Measurements from ENCODE around the gene HNRNPA1L2. TPM values are rescaled to one million over a fixed set of nuclear protein-coding genes. Genes with fewer than 3 reads are reported as not detected.
"Not testable (repeated sequence)": the region's sequence is repeated elsewhere in the genome, so short reads cannot be mapped to it uniquely, and the experiment has no call there.

HNRNPA1L2 gene
- total RNA-seq, 1 experiment from 2014 or later: 10.6 TPM

GRCh38 chr13:52608184-52608583, 34.0 kb upstream of the HNRNPA1L2 start:
- no CpG with 5 or more reads among the region's 8 CpGs for WGBS (ENCODE audit: extremely low coverage, insufficient read length, low lambda C conversion rate)
- H3K9me3 Mint-ChIP-seq; H3K36me3 Mint-ChIP-seq (ENCODE audit: insufficient read depth in 1 of 3, low read depth in 3 of 3); H2BK12ac ChIP-seq (ENCODE audit: insufficient read length, low read depth, low read length); H3K4me3 Mint-ChIP-seq; H3K56ac ChIP-seq (ENCODE audit: insufficient read length, low read depth, low read length); H4K20me1 ChIP-seq (ENCODE audit: control insufficient read depth, insufficient read depth, insufficient read length); H3T11ph ChIP-seq (ENCODE audit: low read length); H3K9me3 ChIP-seq (ENCODE audit: control insufficient read depth, low read depth, low read length); H2BK15ac ChIP-seq (ENCODE audit: low read depth, low read length); H3K27ac ChIP-seq (ENCODE audit: insufficient read length, low read depth, low read length); H3K27me3 Mint-ChIP-seq (ENCODE audit: low read depth); H3K79me1 ChIP-seq (ENCODE audit: insufficient read depth, low read depth, low read length, poor library complexity, severe bottlenecking); H4K8ac ChIP-seq (replicated peaks; ENCODE audit: insufficient read length, low read depth, low read length); H2BK5ac ChIP-seq (ENCODE audit: insufficient read length, low read length); H2BK120ac ChIP-seq (ENCODE audit: low read depth, low read length, poor library complexity, severe bottlenecking); H4K5ac ChIP-seq (ENCODE audit: insufficient read length, low read depth, low read length); H3K9ac ChIP-seq (ENCODE audit: extremely low read depth, insufficient read length, low read length); H3K23me2 ChIP-seq (ENCODE audit: insufficient read length, low read depth, low read length, poor library complexity, severe bottlenecking); DNase-seq; H3K14ac ChIP-seq (ENCODE audit: insufficient read depth, low read length); H3K27me3 ChIP-seq (ENCODE audit: insufficient read depth, low read length); H2BK20ac ChIP-seq (ENCODE audit: low read depth, low read length, poor library complexity, severe bottlenecking); H3K79me2 ChIP-seq (ENCODE audit: insufficient read depth, low read length); H3K23ac ChIP-seq (ENCODE audit: insufficient read length, low read depth, low read length); H3K18ac ChIP-seq (ENCODE audit: insufficient read length, low read depth, low read length); H2AK5ac ChIP-seq (ENCODE audit: insufficient read length, low read length); H3K4ac ChIP-seq (ENCODE audit: low read depth, low read length); H3K4me1 ChIP-seq (ENCODE audit: insufficient read depth, low read length); H4K91ac ChIP-seq (ENCODE audit: insufficient read length, low read depth, low read length); H3K4me2 ChIP-seq (ENCODE audit: insufficient read depth, insufficient read length, low read length); H2AFZ ChIP-seq (ENCODE audit: low read length): not testable (repeated sequence)
- Mint-ChIP-seq H3K4me1 (peaks cover 11 to 16% of the 10 kb centered on the region in 2 experiments), H3K27ac (peak overlapping the region in 2 of 3 experiments; percentile 17 to 63; a peak in 3 of 7 replicates)
- TF ChIP-seq, protein P1, sequence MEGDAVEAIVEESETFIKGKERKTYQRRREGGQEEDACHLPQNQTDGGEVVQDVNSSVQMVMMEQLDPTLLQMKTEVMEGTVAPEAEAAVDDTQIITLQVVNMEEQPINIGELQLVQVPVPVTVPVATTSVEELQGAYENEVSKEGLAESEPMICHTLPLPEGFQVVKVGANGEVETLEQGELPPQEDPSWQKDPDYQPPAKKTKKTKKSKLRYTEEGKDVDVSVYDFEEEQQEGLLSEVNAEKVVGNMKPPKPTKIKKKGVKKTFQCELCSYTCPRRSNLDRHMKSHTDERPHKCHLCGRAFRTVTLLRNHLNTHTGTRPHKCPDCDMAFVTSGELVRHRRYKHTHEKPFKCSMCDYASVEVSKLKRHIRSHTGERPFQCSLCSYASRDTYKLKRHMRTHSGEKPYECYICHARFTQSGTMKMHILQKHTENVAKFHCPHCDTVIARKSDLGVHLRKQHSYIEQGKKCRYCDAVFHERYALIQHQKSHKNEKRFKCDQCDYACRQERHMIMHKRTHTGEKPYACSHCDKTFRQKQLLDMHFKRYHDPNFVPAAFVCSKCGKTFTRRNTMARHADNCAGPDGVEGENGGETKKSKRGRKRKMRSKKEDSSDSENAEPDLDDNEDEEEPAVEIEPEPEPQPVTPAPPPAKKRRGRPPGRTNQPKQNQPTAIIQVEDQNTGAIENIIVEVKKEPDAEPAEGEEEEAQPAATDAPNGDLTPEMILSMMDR (conservative IDR thresholded peaks at IDR 0.05): peak; percentile 32; the same call in 2 of the 3 replicates
